Measurements from ENCODE around the gene KNOP1. TPM values are rescaled to one million over a fixed set of nuclear protein-coding genes. Genes with fewer than 3 reads are reported as not detected.
"Not testable (repeated sequence)": the region's sequence is repeated elsewhere in the genome, so short reads cannot be mapped to it uniquely, and the experiment has no call there.

KNOP1 gene
- total RNA-seq, 1 experiment from 2014 or later = 99.0 TPM

DNA sequence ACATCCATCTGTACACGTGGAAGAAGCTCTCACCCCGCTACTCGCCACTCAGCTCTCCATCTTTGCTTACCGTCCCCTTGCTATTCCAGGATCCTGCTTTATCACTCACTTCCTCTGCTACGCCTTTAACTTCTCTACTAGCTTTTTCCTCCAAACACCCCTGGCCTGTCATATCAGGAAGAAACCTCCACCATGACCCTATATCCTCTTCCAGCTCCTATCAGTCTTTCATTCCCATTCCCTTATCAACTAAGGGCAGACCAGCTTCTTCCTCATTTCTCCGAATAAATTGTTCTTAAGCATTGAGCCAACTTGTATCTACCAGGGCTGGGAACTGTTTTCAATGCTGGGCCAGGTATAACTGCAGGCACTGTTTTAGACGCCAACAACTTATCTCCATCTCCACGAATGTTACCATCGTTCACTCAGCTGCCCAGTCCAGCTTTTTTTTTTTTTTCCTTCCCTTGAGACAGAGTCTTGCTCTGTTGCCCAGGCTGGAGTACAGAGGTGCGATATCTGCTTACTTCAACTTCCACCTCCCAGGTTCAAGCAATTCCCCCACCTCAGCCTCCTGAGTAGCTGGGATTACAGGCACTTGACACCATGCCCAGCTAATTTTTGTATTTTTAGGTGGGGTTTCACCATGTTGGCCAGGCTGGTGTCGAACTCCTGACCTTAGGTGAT lies 4.4 kb upstream of the KNOP1 start:
- no peak overlapping the region for H3K4me3 Mint-ChIP-seq (ENCODE audit: low read depth, unreplicated experiment)
- H3K36me3 Mint-ChIP-seq (ENCODE audit: insufficient read depth, unreplicated experiment) = peaks cover 39% of the 10 kb centered on the region
- no peak overlapping the region for H3K27ac Mint-ChIP-seq (ENCODE audit: unreplicated experiment)
- TF ChIP-seq, protein P1, sequence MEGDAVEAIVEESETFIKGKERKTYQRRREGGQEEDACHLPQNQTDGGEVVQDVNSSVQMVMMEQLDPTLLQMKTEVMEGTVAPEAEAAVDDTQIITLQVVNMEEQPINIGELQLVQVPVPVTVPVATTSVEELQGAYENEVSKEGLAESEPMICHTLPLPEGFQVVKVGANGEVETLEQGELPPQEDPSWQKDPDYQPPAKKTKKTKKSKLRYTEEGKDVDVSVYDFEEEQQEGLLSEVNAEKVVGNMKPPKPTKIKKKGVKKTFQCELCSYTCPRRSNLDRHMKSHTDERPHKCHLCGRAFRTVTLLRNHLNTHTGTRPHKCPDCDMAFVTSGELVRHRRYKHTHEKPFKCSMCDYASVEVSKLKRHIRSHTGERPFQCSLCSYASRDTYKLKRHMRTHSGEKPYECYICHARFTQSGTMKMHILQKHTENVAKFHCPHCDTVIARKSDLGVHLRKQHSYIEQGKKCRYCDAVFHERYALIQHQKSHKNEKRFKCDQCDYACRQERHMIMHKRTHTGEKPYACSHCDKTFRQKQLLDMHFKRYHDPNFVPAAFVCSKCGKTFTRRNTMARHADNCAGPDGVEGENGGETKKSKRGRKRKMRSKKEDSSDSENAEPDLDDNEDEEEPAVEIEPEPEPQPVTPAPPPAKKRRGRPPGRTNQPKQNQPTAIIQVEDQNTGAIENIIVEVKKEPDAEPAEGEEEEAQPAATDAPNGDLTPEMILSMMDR (IDR thresholded peaks at IDR 0.05; ENCODE audit: unreplicated experiment) = no peak
- CTCF ChIA-PET = interaction anchor here (0.6 to 1.4 kb wide), 3 partner anchors 21 to 162 kb away, joined by 3 to 4 read pairs (median 3); no protein-coding TSS in a partner anchor
- DNase-seq = no peak
- peaks cover 40% of the 10 kb centered on the region for H3K4me1 Mint-ChIP-seq (ENCODE audit: low read depth, unreplicated experiment)
- H3K9me3 Mint-ChIP-seq (ENCODE audit: low read depth, unreplicated experiment) = no peaks in the 10 kb centered on the region
- no TSS peak for BruUV-seq (replicated peaks)
- no peaks in the 10 kb centered on the region for H3K27me3 Mint-ChIP-seq (ENCODE audit: unreplicated experiment)
- intact Hi-C loops (cut with micrococcal nuclease; ENCODE audit: unreplicated experiment) = no loop called here

DNA sequence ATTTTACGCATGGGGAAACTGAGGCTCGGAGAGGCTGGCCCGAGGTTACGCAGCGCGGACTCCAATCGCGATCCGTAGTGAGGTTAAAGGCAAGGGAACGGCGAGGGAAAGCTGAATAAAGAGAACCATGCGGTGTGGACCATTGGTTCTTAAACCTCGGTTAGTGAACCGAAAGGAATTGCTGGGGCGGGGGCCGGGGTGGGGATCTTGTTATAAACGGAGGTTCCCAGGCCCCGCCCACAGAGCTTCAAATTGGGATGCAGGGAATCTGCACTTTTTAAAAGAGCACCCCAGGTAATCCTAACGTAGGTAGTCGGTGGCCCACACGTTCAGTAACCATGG lies 568 bp upstream of the KNOP1 start:
- Mint-ChIP-seq H3K36me3 (ENCODE audit: insufficient read depth, unreplicated experiment) (peaks cover 76% of the 10 kb centered on the region), H3K4me3 (ENCODE audit: low read depth, unreplicated experiment) (peak overlapping the region; percentile 94), H3K9me3 (ENCODE audit: low read depth, unreplicated experiment) (no peaks in the 10 kb centered on the region), H3K27me3 (ENCODE audit: unreplicated experiment) (no peaks in the 10 kb centered on the region), H3K27ac (ENCODE audit: unreplicated experiment) (peak overlapping the region; percentile 89), H3K4me1 (ENCODE audit: low read depth, unreplicated experiment) (peaks cover 60% of the 10 kb centered on the region)
- CTCF ChIA-PET = interaction anchor here (0.6 to 2.2 kb wide), 6 partner anchors 28 to 119 kb away, joined by 3 to 5 read pairs (median 4); no protein-coding TSS in a partner anchor
- BruUV-seq (replicated peaks) = no TSS peak
- TF ChIP-seq, protein P1 (IDR thresholded peaks at IDR 0.05; ENCODE audit: unreplicated experiment) = no peak
- intact Hi-C loops (cut with micrococcal nuclease; ENCODE audit: unreplicated experiment) = loop anchor here (2.0 to 5.0 kb wide), 2 partner anchors 116 to 164 kb away; no protein-coding TSS in a partner anchor
- peak; percentile 32 for DNase-seq

DNA sequence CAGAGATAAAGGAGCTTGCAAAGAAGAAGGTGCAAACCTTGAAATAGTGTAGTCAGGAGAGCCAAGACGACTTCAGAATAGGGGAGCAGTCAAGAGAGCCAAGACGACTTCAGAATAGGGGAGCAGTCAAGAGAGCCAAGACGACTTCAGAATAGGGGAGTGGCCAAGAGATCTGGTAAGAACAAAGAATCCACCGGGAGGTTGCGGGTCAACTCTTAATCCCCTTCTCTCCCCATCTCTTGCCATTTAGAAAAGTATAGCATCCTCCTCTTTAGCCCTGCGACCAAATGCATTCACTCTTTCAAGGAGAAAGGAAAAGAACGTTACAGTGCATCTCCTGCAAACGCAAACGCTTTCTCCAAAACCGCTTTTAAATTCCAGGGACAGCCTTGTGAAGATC lies 713 bp downstream of the KNOP1 start:
- Mint-ChIP-seq H3K27ac (ENCODE audit: unreplicated experiment) (peak overlapping the region; percentile 89), H3K27me3 (ENCODE audit: unreplicated experiment) (no peaks in the 10 kb centered on the region), H3K36me3 (ENCODE audit: insufficient read depth, unreplicated experiment) (peaks cover 79% of the 10 kb centered on the region), H3K4me3 (ENCODE audit: low read depth, unreplicated experiment) (peak overlapping the region; percentile 94), H3K4me1 (ENCODE audit: low read depth, unreplicated experiment) (peaks cover 49% of the 10 kb centered on the region), H3K9me3 (ENCODE audit: low read depth, unreplicated experiment) (no peaks in the 10 kb centered on the region)
- TF ChIP-seq, protein P1 (IDR thresholded peaks at IDR 0.05; ENCODE audit: unreplicated experiment) = no peak
- no peak for DNase-seq
- BruUV-seq (replicated peaks) = TSS peak; percentile 56
- intact Hi-C loops (cut with micrococcal nuclease; ENCODE audit: unreplicated experiment) = loop anchor here (1.0 to 5.0 kb wide), 3 partner anchors 17 to 115 kb away; no protein-coding TSS in a partner anchor
- CTCF ChIA-PET = interaction anchor here (1.1 to 2.2 kb wide), 2 partner anchors 29 to 87 kb away, joined by 3 to 5 read pairs; no protein-coding TSS in a partner anchor

DNA sequence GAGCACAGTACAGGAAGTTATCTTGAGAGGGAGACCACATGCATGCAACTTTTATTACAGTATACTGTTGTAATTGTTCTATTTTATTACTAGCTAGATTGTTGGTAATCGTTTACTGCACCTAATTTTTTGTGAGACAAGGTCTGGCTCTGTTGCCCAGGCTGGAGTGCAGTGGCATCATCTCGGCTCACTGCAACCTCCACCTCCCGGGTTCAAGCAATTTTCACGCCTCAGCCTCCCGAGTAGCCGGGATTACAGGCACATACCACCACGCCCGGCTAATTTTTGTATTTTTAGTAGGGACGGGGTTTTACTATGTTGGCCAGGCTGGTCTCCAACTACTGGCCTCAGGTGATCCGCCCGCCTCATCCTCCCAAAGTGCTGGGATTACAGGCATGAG lies 1.3 kb downstream of the KNOP1 start:
- BruUV-seq (replicated peaks); H3K9me3 Mint-ChIP-seq (ENCODE audit: low read depth, unreplicated experiment); H3K27me3 Mint-ChIP-seq (ENCODE audit: unreplicated experiment); DNase-seq: not testable (repeated sequence)
- CTCF ChIA-PET = interaction anchor here (1.7 kb wide), 1 partner anchor 94 kb away, joined by 6 read pairs; no protein-coding TSS in a partner anchor
- Mint-ChIP-seq H3K4me1 (ENCODE audit: low read depth, unreplicated experiment) (peaks cover 49% of the 10 kb centered on the region), H3K36me3 (ENCODE audit: insufficient read depth, unreplicated experiment) (peaks cover 84% of the 10 kb centered on the region), H3K27ac (ENCODE audit: unreplicated experiment) (peak overlapping the region; percentile 89), H3K4me3 (ENCODE audit: low read depth, unreplicated experiment) (peak overlapping the region; percentile 94)
- intact Hi-C loops (cut with micrococcal nuclease; ENCODE audit: unreplicated experiment) = loop anchor here (1.0 to 5.0 kb wide), 3 partner anchors 16 to 114 kb away; no protein-coding TSS in a partner anchor

Measured in Calu3 (cell line).